HG03457 (cell line): ENCODE measurements around the gene RNPEPL1.

ENCODE experiments used
- ATAC-seq: cut with Tn5 transposase; IDR thresholded peaks from one replicate; pipeline ENCODE4 v1.9.1; 2021; ENCODE audit warnings: moderate number of reproducible peaks; ENCODE audit not compliant: unreplicated experiment

RNPEPL1 gene

DNA sequence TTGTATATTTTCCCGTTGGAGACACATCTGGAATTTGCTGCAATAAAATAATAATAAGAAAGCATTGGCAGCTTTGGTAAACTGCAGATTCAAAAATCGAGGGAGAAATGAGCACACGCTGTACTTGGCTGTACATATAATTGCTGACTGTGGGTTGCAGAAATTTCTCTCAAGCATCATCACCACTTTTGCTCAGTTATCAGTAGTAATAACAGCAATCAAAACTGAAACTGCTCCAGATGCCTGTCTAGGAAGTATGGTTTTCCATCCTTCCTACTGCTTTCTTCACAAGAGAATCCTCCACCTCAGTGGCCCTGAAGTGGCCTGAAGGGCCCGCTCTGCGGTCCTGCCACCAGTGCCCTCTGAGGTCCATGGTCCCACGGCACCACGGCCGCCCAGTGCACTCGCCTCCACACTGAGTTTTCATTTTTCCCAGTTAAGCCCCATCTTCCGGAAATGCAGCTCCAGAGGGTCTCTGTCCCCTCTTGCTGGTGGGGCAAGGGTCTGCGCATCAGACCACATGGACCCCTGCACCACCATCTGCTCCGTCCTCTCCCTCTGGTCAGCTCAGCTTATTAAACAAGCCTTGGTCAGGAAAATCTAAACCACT lies 4.2 kb upstream of the RNPEPL1 start:
- ATAC-seq = no peak

GRCh38 chr2:240564561-240565332 lies 3.5 kb upstream of the RNPEPL1 start:
- no peak for ATAC-seq

DNA sequence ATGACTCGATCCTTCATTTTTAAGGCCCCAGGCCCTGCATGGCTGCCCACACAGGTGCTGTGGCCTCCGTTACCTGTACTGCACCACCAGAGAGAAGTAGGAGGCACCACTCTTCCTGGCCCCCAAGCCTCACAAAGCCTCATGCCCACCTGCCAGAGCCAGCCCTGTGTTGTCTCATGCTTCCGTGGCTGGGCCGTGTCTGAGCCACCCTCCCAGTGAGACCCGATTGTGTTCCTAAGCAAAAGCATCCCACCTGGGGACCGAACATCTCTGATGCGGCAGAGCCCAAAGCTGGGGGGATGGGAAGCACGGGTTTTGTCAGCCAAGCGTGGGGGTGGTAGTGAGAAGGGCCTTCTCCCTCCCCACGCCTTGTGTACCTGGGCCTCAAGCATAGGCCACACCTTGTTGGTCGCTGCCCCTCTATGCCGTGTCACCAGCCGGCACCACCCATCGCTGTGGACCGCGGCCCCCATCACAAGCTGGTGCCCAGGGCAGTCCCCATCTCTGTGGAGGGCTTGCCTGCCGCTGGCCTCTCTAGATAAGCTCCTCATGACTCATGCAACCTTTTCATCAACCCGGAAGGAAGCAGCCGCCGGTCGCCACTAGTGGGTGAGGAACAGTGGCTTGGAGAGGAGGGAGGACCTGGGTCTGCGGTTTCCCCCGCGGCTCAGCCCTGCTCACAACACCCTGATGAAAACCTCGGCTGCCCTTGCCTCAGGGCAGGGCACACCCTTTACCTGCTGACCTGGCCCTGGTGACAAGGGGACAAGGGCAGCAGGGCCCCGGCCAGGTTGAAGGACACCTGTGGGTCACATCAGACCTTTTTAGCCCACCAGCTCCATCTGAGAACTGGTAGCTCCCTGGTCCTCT lies 2.7 kb upstream of the RNPEPL1 start:
- peak; percentile 21 for ATAC-seq

DNA sequence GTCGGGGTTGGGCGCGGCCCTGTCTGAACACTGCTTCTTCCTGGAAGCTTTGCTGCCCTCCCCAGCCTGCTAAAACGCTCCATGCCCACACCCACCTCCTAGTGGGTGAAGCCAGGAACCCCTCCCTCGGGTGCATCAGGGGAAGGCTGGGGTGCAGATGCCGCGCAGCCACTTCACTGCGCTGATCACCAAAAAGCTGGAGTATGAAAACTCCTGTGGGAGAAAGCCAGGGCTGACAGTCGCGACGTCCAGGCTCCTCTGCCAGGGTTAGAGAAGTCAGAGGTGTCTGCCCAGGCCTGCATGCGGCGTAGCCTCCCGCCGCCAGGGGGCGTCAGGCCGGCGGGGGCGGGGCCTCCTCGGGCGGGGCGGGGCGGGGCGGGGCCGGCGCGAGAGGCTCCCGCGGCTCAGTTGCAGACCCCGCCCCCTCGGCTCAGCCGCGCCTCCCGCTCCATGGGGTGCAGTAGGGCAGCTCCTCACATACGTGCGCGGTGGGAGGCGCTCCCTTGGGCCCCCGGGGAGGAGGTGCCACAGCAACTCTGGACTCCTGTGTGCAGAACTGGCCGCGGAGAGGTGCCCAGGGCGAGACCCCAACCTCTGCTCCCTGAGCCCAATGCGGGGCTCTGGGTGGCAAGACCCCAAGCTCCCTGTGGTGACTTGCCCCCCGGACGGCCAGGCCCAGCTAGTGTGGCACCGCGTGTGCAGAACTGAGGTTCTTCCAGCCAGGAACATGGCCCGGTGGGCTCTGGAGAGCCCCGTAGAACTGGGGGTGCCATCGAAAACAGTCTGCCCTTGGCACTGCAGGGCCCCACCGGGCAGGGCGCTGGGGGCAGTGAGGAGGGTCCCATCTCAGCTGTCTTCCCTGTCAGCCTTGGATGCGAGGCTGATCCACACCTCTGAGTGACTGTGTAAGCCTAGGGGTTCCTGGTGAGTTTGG lies 1.8 kb upstream of the RNPEPL1 start:
- peak; percentile 37 for ATAC-seq

DNA sequence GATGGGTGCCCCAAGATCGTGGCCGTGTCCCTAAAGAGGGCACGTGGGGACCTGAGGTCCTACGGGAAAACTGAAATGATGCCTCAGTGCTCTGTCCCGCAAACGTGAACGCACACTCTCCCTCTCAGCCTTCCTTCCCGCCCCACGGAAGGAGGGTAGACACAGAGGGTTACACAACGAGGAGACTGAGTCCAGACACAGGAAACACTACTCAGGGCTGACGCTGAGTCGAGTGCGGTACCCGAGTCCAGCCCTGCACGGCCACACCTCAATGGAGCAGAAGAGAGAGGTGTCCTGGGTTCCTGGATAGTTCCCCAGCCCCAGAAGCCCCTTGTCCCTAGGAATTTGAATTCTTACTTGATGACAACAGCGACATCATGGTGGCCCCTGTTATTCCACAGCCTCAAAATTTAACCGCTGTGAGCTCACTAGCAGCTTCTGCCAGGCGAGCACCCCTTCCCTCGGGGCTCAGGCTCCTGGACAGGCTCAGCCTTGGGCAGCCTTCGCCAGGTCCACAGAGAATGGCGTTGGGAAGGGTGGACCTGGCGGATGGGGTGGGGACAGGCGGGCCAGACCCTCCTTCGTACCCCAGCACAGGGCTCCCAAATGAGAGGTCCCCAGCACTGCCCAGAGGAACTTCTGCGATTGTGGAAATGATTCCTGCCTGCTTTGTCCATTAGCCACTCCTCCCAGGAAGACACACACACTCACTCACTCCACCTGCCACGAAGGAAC lies 980 bp upstream of the RNPEPL1 start:
- ATAC-seq = no peak

DNA sequence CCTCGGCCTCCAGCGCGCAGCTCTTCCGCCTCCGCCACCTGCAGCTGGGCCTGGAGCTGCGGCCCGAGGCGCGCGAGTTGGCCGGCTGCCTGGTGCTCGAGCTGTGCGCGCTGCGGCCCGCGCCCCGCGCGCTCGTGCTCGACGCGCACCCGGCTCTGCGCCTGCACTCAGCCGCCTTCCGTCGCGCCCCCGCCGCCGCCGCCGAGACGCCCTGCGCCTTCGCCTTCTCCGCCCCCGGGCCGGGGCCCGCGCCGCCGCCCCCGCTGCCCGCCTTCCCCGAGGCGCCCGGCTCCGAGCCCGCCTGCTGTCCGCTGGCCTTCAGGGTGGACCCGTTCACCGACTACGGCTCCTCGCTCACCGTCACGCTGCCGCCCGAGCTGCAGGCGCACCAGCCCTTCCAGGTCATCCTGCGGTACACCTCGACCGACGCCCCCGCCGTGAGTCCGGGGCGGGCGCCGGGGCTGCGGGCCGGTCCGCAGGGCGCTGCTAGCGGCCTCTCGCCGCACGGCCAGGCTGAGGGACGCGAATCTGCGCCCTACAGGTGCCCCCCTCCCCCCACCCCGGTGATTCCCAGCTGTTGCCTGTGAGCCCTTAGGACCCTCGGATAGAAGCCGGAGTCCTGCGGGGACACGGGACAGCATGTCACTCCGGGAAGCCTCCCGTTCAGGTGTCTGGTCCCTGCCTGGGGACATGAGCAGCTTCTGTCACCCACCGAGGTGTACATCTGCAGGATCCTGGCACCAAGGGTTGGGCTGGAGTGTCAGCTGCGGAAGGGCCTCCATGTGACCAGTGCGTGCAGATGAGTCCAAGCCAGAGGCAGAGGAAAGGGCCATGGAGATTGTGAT lies 616 bp downstream of the RNPEPL1 start:
- peak; percentile 12 for ATAC-seq

DNA sequence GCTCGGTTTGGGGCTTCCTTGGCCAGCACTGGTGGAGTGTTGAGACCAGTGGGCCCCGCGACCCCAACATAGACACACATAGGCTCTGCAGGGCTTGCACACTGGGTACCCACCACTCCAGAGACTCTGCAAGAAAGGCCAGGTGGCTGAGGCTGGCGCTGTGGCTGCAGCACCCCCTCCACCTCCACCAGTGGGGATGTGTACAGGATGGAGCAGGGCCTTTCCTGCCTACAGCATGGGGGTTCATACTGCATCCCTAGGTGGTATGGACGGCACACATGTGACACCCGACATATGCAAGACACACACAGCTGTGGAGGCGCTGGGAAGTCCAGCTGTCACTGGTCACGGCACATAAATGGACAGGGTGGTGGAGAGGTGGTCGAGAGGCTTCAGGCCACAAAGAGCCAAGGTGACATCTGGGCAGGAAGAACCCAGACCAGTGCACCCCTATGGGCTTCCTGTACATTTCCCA lies 1.3 kb downstream of the RNPEPL1 start:
- no peak for ATAC-seq

GRCh38 chr2:240569998-240570530 lies 1.8 kb downstream of the RNPEPL1 start:
- no peak for ATAC-seq

- ATAC-seq = no peak
Measured at GRCh38 chr2:240570531-240571313, 2.4 kb downstream of the RNPEPL1 start.

DNA sequence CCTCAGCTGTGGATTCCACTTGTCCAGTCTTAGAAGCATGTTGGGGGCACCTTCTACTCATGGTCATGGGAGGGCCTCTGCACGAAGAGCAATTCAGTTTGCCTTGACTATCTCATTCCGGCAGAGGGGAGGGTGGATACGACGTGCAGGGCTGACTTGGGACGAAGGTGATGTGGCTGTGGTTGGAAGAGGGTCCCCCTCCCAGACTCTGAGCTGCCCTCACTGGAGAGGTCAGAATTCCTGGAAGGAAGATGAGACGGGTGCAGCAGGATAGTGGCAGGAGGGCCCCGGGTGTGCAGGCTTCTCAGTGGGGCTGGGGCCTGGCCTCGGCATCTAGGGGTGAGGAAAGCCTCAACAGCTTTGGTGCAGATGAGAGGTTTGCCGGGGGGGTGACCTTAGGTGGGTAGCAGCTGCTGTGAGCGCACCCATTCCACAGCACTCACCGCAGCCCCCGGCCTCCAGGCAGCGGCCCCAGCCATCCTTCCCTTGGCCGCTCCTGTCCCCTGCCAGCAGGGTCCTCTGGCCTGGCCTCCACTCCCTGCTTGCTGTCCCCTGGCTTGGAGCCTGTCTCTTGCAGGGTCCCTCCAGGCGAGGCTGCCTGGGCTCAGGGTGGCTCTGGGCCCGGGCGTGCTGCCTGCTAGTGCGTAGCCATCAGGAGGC lies 3.2 kb downstream of the RNPEPL1 start:
- no peak for ATAC-seq

GRCh38 chr2:240572141-240573031 lies 4.1 kb downstream of the RNPEPL1 start:
- ATAC-seq = no peak

DNA sequence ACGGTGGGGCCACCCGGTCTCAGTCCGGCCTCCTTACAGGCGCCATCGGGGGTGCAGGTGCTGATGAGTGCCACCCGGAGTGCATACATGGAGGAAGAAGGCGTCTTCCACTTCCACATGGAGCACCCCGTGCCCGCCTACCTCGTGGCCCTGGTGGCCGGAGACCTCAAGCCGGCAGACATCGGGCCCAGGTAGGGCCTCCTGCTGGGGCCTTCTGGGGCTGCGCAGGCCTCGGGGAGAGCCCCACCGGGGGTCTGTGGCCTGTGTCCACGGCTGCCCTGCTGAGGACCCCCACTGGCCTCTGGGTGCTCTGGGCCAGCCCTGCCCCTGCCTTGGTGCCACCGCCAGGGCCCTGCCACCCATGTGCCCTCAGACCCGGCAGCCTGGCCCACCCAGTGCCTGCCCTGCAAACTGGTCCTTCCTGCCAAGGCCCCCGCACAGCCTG lies 4.8 kb downstream of the RNPEPL1 start:
- ATAC-seq = no peak

DNA sequence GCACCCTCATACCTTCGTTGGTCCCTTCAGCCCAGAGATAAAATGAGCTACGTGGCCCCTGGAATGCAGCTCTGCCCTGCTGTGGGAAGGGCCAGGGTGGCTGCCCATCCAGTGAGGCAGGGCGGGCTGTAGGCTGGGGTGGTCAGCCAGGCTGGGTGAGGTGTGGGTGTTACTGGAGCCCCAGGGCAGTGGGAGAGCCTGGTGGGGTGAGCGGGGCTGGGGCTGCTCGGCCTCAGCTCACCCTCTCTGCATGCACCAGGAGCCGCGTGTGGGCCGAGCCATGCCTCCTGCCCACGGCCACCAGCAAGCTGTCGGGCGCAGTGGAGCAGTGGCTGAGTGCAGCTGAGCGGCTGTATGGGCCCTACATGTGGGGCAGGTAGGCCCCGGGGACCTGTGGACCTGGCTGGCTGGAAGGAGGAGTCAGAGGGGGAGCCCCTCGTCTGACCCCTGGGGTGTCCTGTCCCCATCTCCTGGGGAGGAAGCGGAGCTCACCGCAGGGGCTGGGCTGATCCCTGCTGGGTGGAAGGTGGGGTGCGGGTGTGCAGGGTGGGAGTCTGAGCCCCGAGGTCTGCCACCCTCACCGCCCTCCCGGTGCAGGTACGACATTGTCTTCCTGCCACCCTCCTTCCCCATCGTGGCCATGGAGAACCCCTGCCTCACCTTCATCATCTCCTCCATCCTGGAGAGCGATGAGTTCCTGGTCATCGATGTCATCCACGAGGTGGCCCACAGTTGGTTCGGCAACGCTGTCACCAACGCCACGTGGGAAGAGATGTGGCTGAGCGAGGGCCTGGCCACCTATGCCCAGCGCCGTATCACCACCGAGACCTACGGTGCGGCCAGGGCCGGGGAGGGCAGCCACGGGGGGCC lies 5.5 kb downstream of the RNPEPL1 start:
- ATAC-seq = no peak

GRCh38 chr2:240574386-240575100 lies 6.3 kb downstream of the RNPEPL1 start:
- no peak for ATAC-seq
